Measurements from ENCODE around the gene ERC1. TPM values are rescaled to one million over a fixed set of nuclear protein-coding genes. Genes with fewer than 3 reads are reported as not detected.

The ERC1 gene
- polyA plus RNA-seq, 1 donor from 2014 or later: 7.1 TPM

DNA sequence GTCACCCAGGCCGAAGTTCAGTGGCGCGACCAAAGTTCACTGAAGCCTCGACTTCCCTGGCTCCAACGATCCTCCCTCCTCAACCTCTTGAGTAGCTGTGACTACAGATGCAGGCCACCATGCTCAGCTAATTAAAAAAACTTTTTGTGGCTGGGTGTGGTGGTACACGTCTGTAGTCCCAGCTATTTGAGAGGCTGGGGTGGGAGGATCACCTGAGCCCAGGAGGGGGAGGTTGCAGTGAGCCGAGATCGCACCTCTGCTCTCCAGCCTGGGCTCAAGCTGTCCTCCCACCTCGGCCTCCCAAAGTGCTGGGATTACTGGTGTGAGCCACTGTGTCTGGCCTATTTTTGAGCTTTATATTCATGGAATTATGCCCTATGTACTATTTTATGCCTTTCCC, 23.4 kb upstream of the ERC1 start:
- no peaks in the 10 kb centered on the region for H3K9me3 ChIP-seq (ENCODE audit: low read length)
- no peak overlapping the region for H2AFZ ChIP-seq (ENCODE audit: low read depth, low read length)
- H3K9me2 ChIP-seq (ENCODE audit: insufficient read depth, low read length): no peaks in the 10 kb centered on the region
- H3K27ac ChIP-seq (ENCODE audit: low read length): no peak overlapping the region
- H3K27me3 ChIP-seq (ENCODE audit: insufficient read depth, low read depth, low read length): no peaks in the 10 kb centered on the region
- no peak overlapping the region for H3K9ac ChIP-seq (ENCODE audit: low read length)
- H3K79me2 ChIP-seq (replicated peaks; ENCODE audit: insufficient read depth, low read length): no peaks in the 10 kb centered on the region
- no peak for TF ChIP-seq TAF1 (IDR thresholded peaks at IDR 0.05; ENCODE audit: low read depth)
- H3K36me3 ChIP-seq (ENCODE audit: insufficient read depth, low read length): no peaks in the 10 kb centered on the region
- H3K4me3 ChIP-seq (ENCODE audit: low read length): no peak overlapping the region
- no peak overlapping the region for H3K4me2 ChIP-seq (ENCODE audit: low read length)
- no peaks in the 10 kb centered on the region for H3F3A ChIP-seq (ENCODE audit: insufficient read depth, low read length, poor library complexity, severe bottlenecking)
- H4K20me1 ChIP-seq (ENCODE audit: insufficient read depth): no peaks in the 10 kb centered on the region

- Histone ChIP-seq H4K20me1 (ENCODE audit: insufficient read depth) (no peaks in the 10 kb centered on the region), H3K79me2 (replicated peaks; ENCODE audit: insufficient read depth, low read length) (no peaks in the 10 kb centered on the region), H3K36me3 (ENCODE audit: insufficient read depth, low read length) (no peaks in the 10 kb centered on the region), H3K9me2 (ENCODE audit: insufficient read depth, low read length) (no peaks in the 10 kb centered on the region), H3K27ac (ENCODE audit: low read length) (peak overlapping the region; percentile 39), H2AFZ (ENCODE audit: low read depth, low read length) (peak overlapping the region; percentile 19), H3F3A (ENCODE audit: insufficient read depth, low read length, poor library complexity, severe bottlenecking) (no peaks in the 10 kb centered on the region), H3K9ac (ENCODE audit: low read length) (no peak overlapping the region), H3K4me2 (ENCODE audit: low read length) (no peak overlapping the region), H3K4me3 (ENCODE audit: low read length) (no peak overlapping the region), H3K27me3 (ENCODE audit: insufficient read depth, low read depth, low read length) (no peaks in the 10 kb centered on the region), H3K9me3 (ENCODE audit: low read length) (no peaks in the 10 kb centered on the region)
- TF ChIP-seq MXI1 (conservative IDR thresholded peaks at IDR 0.05; ENCODE audit: poor library complexity, severe bottlenecking): no peak
- TF ChIP-seq REST (IDR thresholded peaks at IDR 0.05; ENCODE audit: borderline replicate concordance): no peak
- TF ChIP-seq EZH2 (IDR thresholded peaks at IDR 0.05; ENCODE audit: borderline replicate concordance, insufficient read depth, low read length, poor library complexity, severe bottlenecking): no peak
- no peak for TF ChIP-seq EP300 (conservative IDR thresholded peaks at IDR 0.05; ENCODE audit: poor library complexity, severe bottlenecking)
- no peak for TF ChIP-seq POLR2AphosphoS5 (IDR thresholded peaks at IDR 0.05)
- no peak for TF ChIP-seq RAD21 (conservative IDR thresholded peaks at IDR 0.05)
- TF ChIP-seq TAF1 (IDR thresholded peaks at IDR 0.05; ENCODE audit: low read depth): no peak
- TF ChIP-seq SMC3 (conservative IDR thresholded peaks at IDR 0.05; ENCODE audit: poor library complexity): no peak
These were observed 22.5 kb upstream of the ERC1 start for GRCh38 chr12:968545-968944.

DNA sequence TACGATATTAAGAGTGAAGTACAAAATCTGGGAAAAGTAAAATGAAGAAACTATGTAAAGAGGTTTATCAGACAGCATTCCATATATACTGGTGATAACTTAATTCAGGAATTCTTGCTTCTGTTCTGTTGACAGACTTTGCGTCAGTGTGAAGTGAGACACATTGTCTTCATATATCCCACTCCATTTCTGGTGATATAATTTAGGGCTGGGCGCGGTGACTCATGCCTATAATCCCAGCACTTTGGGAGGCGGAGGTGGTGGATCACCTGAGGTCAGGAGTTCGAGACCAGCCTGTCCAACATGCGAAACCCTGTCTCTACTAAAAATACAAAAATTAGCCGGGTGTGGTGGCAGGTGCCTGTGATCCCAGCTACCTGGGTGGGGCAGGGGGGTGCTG, 21.2 kb upstream of the ERC1 start:
- Histone ChIP-seq H3K4me3 (ENCODE audit: low read length) (no peak overlapping the region), H3K9me3 (ENCODE audit: low read length) (no peaks in the 10 kb centered on the region), H3K79me2 (replicated peaks; ENCODE audit: insufficient read depth, low read length) (no peaks in the 10 kb centered on the region), H3K9me2 (ENCODE audit: insufficient read depth, low read length) (no peaks in the 10 kb centered on the region), H3K36me3 (ENCODE audit: insufficient read depth, low read length) (no peaks in the 10 kb centered on the region), H4K20me1 (ENCODE audit: insufficient read depth) (no peaks in the 10 kb centered on the region), H3F3A (ENCODE audit: insufficient read depth, low read length, poor library complexity, severe bottlenecking) (no peaks in the 10 kb centered on the region), H3K9ac (ENCODE audit: low read length) (no peak overlapping the region), H3K27ac (ENCODE audit: low read length) (no peak overlapping the region), H3K27me3 (ENCODE audit: insufficient read depth, low read depth, low read length) (no peaks in the 10 kb centered on the region), H2AFZ (ENCODE audit: low read depth, low read length) (no peak overlapping the region), H3K4me2 (ENCODE audit: low read length) (no peak overlapping the region)
- no peak for TF ChIP-seq EZH2 (IDR thresholded peaks at IDR 0.05; ENCODE audit: borderline replicate concordance, insufficient read depth, low read length, poor library complexity, severe bottlenecking)
- TF ChIP-seq TAF1 (IDR thresholded peaks at IDR 0.05; ENCODE audit: low read depth): no peak
- TF ChIP-seq, protein P1, sequence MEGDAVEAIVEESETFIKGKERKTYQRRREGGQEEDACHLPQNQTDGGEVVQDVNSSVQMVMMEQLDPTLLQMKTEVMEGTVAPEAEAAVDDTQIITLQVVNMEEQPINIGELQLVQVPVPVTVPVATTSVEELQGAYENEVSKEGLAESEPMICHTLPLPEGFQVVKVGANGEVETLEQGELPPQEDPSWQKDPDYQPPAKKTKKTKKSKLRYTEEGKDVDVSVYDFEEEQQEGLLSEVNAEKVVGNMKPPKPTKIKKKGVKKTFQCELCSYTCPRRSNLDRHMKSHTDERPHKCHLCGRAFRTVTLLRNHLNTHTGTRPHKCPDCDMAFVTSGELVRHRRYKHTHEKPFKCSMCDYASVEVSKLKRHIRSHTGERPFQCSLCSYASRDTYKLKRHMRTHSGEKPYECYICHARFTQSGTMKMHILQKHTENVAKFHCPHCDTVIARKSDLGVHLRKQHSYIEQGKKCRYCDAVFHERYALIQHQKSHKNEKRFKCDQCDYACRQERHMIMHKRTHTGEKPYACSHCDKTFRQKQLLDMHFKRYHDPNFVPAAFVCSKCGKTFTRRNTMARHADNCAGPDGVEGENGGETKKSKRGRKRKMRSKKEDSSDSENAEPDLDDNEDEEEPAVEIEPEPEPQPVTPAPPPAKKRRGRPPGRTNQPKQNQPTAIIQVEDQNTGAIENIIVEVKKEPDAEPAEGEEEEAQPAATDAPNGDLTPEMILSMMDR (IDR thresholded peaks at IDR 0.05; ENCODE audit: poor library complexity, severe bottlenecking): no peak
- no peak for TF ChIP-seq MXI1 (conservative IDR thresholded peaks at IDR 0.05; ENCODE audit: poor library complexity, severe bottlenecking)
- TF ChIP-seq REST (IDR thresholded peaks at IDR 0.05; ENCODE audit: borderline replicate concordance): no peak
- TF ChIP-seq EP300 (conservative IDR thresholded peaks at IDR 0.05; ENCODE audit: poor library complexity, severe bottlenecking): no peak
- TF ChIP-seq POLR2AphosphoS5 (IDR thresholded peaks at IDR 0.05): no peak
- no peak for TF ChIP-seq SMC3 (conservative IDR thresholded peaks at IDR 0.05; ENCODE audit: poor library complexity)
- TF ChIP-seq RAD21 (conservative IDR thresholded peaks at IDR 0.05): no peak

All from neural cell (in vitro differentiated cells).